ENCODE results near the gene OLFML1. TPM values are rescaled to one million over a fixed set of nuclear protein-coding genes. Genes with fewer than 3 reads are reported as not detected.
A peak's percentile ranks its signal among the peaks of the same experiment; 100 is the strongest.

OLFML1 gene
- total and polyA plus RNA-seq, 2 of the 8 experiments (the other 6 are each of a cell fraction or from before 2014, with no cell fraction given): 0.24 TPM; not detected in 1

DNA sequence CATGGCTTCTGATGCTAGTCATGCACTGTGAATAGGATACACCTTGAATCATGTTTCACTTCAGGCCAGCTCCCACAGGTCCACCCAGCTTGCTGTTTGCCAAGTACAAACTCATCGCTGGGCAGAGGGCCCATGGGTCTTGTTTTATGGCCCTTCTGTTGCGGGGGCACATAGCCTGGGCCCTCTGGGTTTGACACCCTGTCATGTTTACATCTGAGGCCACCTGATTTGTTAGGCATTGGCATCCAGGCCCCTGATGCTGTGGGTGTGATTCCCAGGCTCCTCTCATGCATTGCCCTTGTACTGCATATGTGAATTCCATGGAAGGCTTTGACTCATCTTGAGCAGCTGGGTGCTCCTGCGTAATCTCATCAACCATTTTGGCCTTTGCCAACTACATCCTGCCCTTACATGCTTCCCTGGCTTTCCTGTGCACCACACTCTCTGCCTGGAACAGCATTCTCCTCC lies 61.1 kb downstream of the OLFML1 start:
- no peak overlapping the region for H3K56ac ChIP-seq (replicated peaks; ENCODE audit: insufficient read length, low read depth, low read length)
- no peak overlapping the region; the same call in 1 of the 2 replicates for H3K27ac ChIP-seq (ENCODE audit: low read depth, low read length)
- H2BK12ac ChIP-seq (ENCODE audit: low read depth, low read length): no peak overlapping the region
- H2AK5ac ChIP-seq (ENCODE audit: low read depth, low read length): peak overlapping the region; percentile 71; the same call in 1 of the 2 replicates
- H3K79me1 ChIP-seq (ENCODE audit: low read depth, low read length): no peaks in the 10 kb centered on the region; the same call in 1 of the 2 replicates
- H3K14ac ChIP-seq (ENCODE audit: insufficient read length): no peak overlapping the region
- H4K8ac ChIP-seq (ENCODE audit: extremely low read depth, insufficient read depth, low read length): no peak overlapping the region
- no peak overlapping the region for H4K91ac ChIP-seq (replicated peaks; ENCODE audit: insufficient read length, low read length)
- H3K18ac ChIP-seq (ENCODE audit: extremely low read depth, low read length): no peak overlapping the region
- no peaks in the 10 kb centered on the region for H4K20me1 ChIP-seq (replicated peaks in 1 of 2; ENCODE audit: control insufficient read depth in 1 of 2, insufficient read depth in 2 of 2, low read length in 2 of 2)
- CTCF ChIA-PET (ENCODE audit: partially characterized antibody): interaction anchor here (0.9 to 7.6 kb wide), 7 partner anchors 9 to 141 kb away, joined by 3 to 54 read pairs (median 29); no protein-coding TSS in a partner anchor
- H3K4me3 ChIP-seq (ENCODE audit: extremely low read depth in 1 of 4, insufficient read depth in 2 of 4, low read depth in 3 of 4, low read length in 4 of 4): no peak overlapping the region
- no peaks in the 10 kb centered on the region for H3K27me3 ChIP-seq (replicated peaks in 1 of 4; ENCODE audit: control insufficient read depth in 3 of 4, extremely low read depth in 1 of 4, insufficient read depth in 3 of 4, low read length in 3 of 4)
- H3K4me2 ChIP-seq (ENCODE audit: insufficient read depth in 1 of 2, low read depth in 2 of 2, low read length in 2 of 2): no peak overlapping the region
- DNase-seq (ENCODE audit: low read depth in 1 of 2, low spot score in 2 of 2) (no peak), FAIRE-seq (no peak)
- H3K79me2 ChIP-seq (ENCODE audit: control insufficient read depth in 1 of 2, insufficient read depth in 2 of 2, low read length in 2 of 2): no peaks in the 10 kb centered on the region
- H2BK15ac ChIP-seq (ENCODE audit: low read length): no peak overlapping the region
- H3K36me3 ChIP-seq (ENCODE audit: control insufficient read depth in 2 of 4, insufficient read depth in 4 of 4, low read length in 3 of 4): no peaks in the 10 kb centered on the region
- no peak overlapping the region for H4K5ac ChIP-seq (ENCODE audit: insufficient read length, low read depth, low read length)
- no peak overlapping the region for H2BK5ac ChIP-seq (ENCODE audit: low read depth, low read length)
- no peak overlapping the region for H3K23ac ChIP-seq (ENCODE audit: insufficient read length)
- H2BK20ac ChIP-seq (ENCODE audit: low read length): no peak overlapping the region
- H2AFZ ChIP-seq (ENCODE audit: low read length): no peak overlapping the region
- no peaks in the 10 kb centered on the region for H3K23me2 ChIP-seq (ENCODE audit: low read depth, low read length)
- POLR2A ChIA-PET (ENCODE audit: partially characterized antibody): interaction anchor here (0.5 kb wide), 1 partner anchor 15 kb away, joined by 3 read pairs; no protein-coding TSS in a partner anchor
- no peaks in the 10 kb centered on the region for H3K9me3 ChIP-seq (ENCODE audit: insufficient read depth in 2 of 2, low read depth in 1 of 2, low read length in 1 of 2)
- 84% methylated on average over 3 of the region's 3 CpGs; no CpG with 5 or more reads in 1 of the 2 experiments for WGBS, 2 experiments (ENCODE audit: extremely low coverage in 1 of 2, insufficient coverage in 1 of 2, insufficient read length in 1 of 2, insufficient replicate concordance in 2 of 2, low coverage in 1 of 2, low lambda C conversion rate in 2 of 2, missing lambda C conversion rate in 1 of 2)
- no peak overlapping the region for H2BK120ac ChIP-seq (replicated peaks; ENCODE audit: low read depth, low read length)
- peaks cover 0 to 7% (median 4%) of the 10 kb centered on the region in 4 experiments; a peak in 4 of 7 replicates for H3K4me1 ChIP-seq (replicated peaks in 1 of 4; ENCODE audit: control insufficient read depth in 3 of 4, insufficient read depth in 4 of 4, low read length in 3 of 4)
- no peak overlapping the region for H3K9ac ChIP-seq (replicated peaks in 1 of 4; ENCODE audit: extremely low read depth in 1 of 4, low read depth in 3 of 4, low read length in 3 of 4)
- no peak overlapping the region for H3K4ac ChIP-seq (replicated peaks; ENCODE audit: insufficient read length, low read depth, low read length)
- TF ChIP-seq EP300 (IDR thresholded peaks at IDR 0.05; ENCODE audit: borderline replicate concordance in 1 of 2, low read depth in 2 of 2, low read length in 2 of 2): no peak
- TF ChIP-seq SIRT6 (IDR thresholded peaks at IDR 0.05; ENCODE audit: low read length): no peak
- TF ChIP-seq TAF7 (optimal IDR thresholded peaks at IDR 0.05; ENCODE audit: borderline replicate concordance, low read depth, low read length): no peak
- no peak for TF ChIP-seq SAP30 (IDR thresholded peaks at IDR 0.05; ENCODE audit: insufficient read depth, insufficient replicate concordance, low read length)
- no peak for TF ChIP-seq SP2 (IDR thresholded peaks at IDR 0.05; ENCODE audit: low read length)
- no peak for TF ChIP-seq TAF1 (IDR thresholded peaks at IDR 0.05; ENCODE audit: low read depth, low read length)
- TF ChIP-seq TBP (IDR thresholded peaks at IDR 0.05; ENCODE audit: low read depth, low read length): no peak
- TF ChIP-seq, protein P1, sequence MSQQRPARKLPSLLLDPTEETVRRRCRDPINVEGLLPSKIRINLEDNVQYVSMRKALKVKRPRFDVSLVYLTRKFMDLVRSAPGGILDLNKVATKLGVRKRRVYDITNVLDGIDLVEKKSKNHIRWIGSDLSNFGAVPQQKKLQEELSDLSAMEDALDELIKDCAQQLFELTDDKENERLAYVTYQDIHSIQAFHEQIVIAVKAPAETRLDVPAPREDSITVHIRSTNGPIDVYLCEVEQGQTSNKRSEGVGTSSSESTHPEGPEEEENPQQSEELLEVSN (IDR thresholded peaks at IDR 0.05): no peak
- TF ChIP-seq SIN3A (conservative IDR thresholded peaks at IDR 0.05 in 1 of 2, IDR thresholded peaks at IDR 0.05 in 1 of 2; ENCODE audit: low read depth in 1 of 2, low read length in 2 of 2): no peak
- TF ChIP-seq YY1 (IDR thresholded peaks at IDR 0.05; ENCODE audit: low read depth, low read length): no peak
- no peak for TF ChIP-seq JUN (IDR thresholded peaks at IDR 0.05; ENCODE audit: low read depth, low read length)
- TF ChIP-seq SRF (IDR thresholded peaks at IDR 0.05; ENCODE audit: low read depth, low read length): no peak
- no peak for TF ChIP-seq CHD1 (IDR thresholded peaks at IDR 0.05; ENCODE audit: low read depth, low read length)
